GM21786 (cell line): ENCODE results near the gene PDCD11.
"Not testable (repeated sequence)": the region's sequence is repeated elsewhere in the genome, so short reads cannot be mapped to it uniquely, and the experiment has no call there.

ENCODE experiments used
- ATAC-seq: cut with Tn5 transposase; IDR thresholded peaks from one replicate; pipeline ENCODE4 v1.9.1; 2021; ENCODE audit not compliant: unreplicated experiment

The PDCD11 gene

GRCh38 chr10:103474077-103474476 is 77.7 kb downstream of the PDCD11 start:
- ATAC-seq: no peak

GRCh38 chr10:103475437-103475836 is 79.0 kb downstream of the PDCD11 start:
- ATAC-seq: no peak

- ATAC-seq: peak; percentile 52
Measured at GRCh38 chr10:103476046-103476768, 79.8 kb downstream of the PDCD11 start.

- ATAC-seq: no peak
Measured at GRCh38 chr10:103478671-103479070, 82.2 kb downstream of the PDCD11 start.

- no peak for ATAC-seq
Measured at GRCh38 chr10:103479135-103479534, 82.7 kb downstream of the PDCD11 start, which contains the start of gene CALHM3. TSS of gene CALHM3 (minus strand) at chr10:103479240. CDS start at chr10:103479032, 208 bp downstream.

- ATAC-seq: no peak
Measured at GRCh38 chr10:103480521-103480920, 84.1 kb downstream of the PDCD11 start.

GRCh38 chr10:103481974-103482531 is 85.6 kb downstream of the PDCD11 start:
- peak; percentile 62 for ATAC-seq

GRCh38 chr10:103486635-103487409 is 90.4 kb downstream of the PDCD11 start:
- ATAC-seq: not testable (repeated sequence)

GRCh38 chr10:103487410-103487708 is 90.9 kb downstream of the PDCD11 start:
- ATAC-seq: no peak

- peak; percentile 21 for ATAC-seq
Measured at GRCh38 chr10:103490986-103491314, 94.5 kb downstream of the PDCD11 start.

GRCh38 chr10:103491729-103492364 is 95.4 kb downstream of the PDCD11 start:
- ATAC-seq: no peak

GRCh38 chr10:103492655-103493261 is 96.3 kb downstream of the PDCD11 start:
- ATAC-seq: no peak

- no peak for ATAC-seq
Measured at GRCh38 chr10:103493362-103493915, 97.0 kb downstream of the PDCD11 start, which contains the start of gene NEURL1. TSS of gene NEURL1 (plus strand) at chr10:103493705. CDS start at chr10:103494388, 683 bp downstream.

- no peak for ATAC-seq
Measured at GRCh38 chr10:103493916-103494877, 97.8 kb downstream of the PDCD11 start.

- no peak for ATAC-seq
Measured at GRCh38 chr10:103495321-103495720, 98.9 kb downstream of the PDCD11 start.
